Measurements from ENCODE around the gene MAP1S.
A peak's percentile ranks its signal among the peaks of the same experiment; 100 is the strongest.

MAP1S gene

GRCh38 chr19:17725422-17726078 lies 6.3 kb downstream of the MAP1S start:
- peaks cover 7% of the 10 kb centered on the region for H3K4me1 ChIP-seq (ENCODE audit: low read length)
- peaks cover 59% of the 10 kb centered on the region for H3K36me3 ChIP-seq (replicated peaks; ENCODE audit: low read depth, low read length)
- H3K79me2 ChIP-seq (ENCODE audit: low read length): peaks cover 39% of the 10 kb centered on the region
- no peak overlapping the region for H3K9ac ChIP-seq (ENCODE audit: low read length)
- peaks cover 13% of the 10 kb centered on the region for H4K20me1 ChIP-seq (ENCODE audit: insufficient read depth, low read length)
- H3K9me3 ChIP-seq (ENCODE audit: insufficient read depth, low read length): no peaks in the 10 kb centered on the region
- H3K27ac ChIP-seq (ENCODE audit: low read length): no peak overlapping the region
- H3K4me2 ChIP-seq (ENCODE audit: low read length): no peak overlapping the region
- H3K4me3 ChIP-seq (ENCODE audit: low read length): no peak overlapping the region
- TF ChIP-seq EZH2phosphoT487 (IDR thresholded peaks at IDR 0.05; ENCODE audit: low read depth): no peak
- peak; percentile 66 for TF ChIP-seq CTCF (IDR thresholded peaks at IDR 0.05; ENCODE audit: low read depth, low read length)
- H2AFZ ChIP-seq (ENCODE audit: low read depth, low read length): no peak overlapping the region
- no peaks in the 10 kb centered on the region for H3K27me3 ChIP-seq (ENCODE audit: low read depth, low read length)

GRCh38 chr19:17726136-17726741 lies 7.0 kb downstream of the MAP1S start:
- H3K36me3 ChIP-seq (replicated peaks; ENCODE audit: low read depth, low read length): peaks cover 60% of the 10 kb centered on the region
- no peaks in the 10 kb centered on the region for H3K27me3 ChIP-seq (ENCODE audit: low read depth, low read length)
- H3K4me1 ChIP-seq (ENCODE audit: low read length): peaks cover under 1% of the 10 kb centered on the region; the same call in 1 of the 2 replicates
- no peak overlapping the region for H2AFZ ChIP-seq (ENCODE audit: low read depth, low read length)
- H3K9me3 ChIP-seq (ENCODE audit: insufficient read depth, low read length): no peaks in the 10 kb centered on the region
- no peak overlapping the region for H3K4me2 ChIP-seq (ENCODE audit: low read length)
- H4K20me1 ChIP-seq (ENCODE audit: insufficient read depth, low read length): peaks cover 6% of the 10 kb centered on the region
- no peak overlapping the region for H3K4me3 ChIP-seq (ENCODE audit: low read length)
- H3K9ac ChIP-seq (ENCODE audit: low read length): no peak overlapping the region
- peaks cover 37% of the 10 kb centered on the region for H3K79me2 ChIP-seq (ENCODE audit: low read length)
- no peak for TF ChIP-seq CTCF (IDR thresholded peaks at IDR 0.05; ENCODE audit: low read depth, low read length)
- TF ChIP-seq EZH2phosphoT487 (IDR thresholded peaks at IDR 0.05; ENCODE audit: low read depth): no peak
- no peak overlapping the region for H3K27ac ChIP-seq (ENCODE audit: low read length)

GRCh38 chr19:17726964-17727773 lies 7.9 kb downstream of the MAP1S start:
- no peaks in the 10 kb centered on the region for H3K4me1 ChIP-seq (ENCODE audit: low read length)

More at GRCh38 chr19:17726964-17727773, 7.9 kb downstream of the MAP1S start:
- H3K4me3 ChIP-seq (ENCODE audit: low read length): no peak overlapping the region
- peaks cover 3% of the 10 kb centered on the region for H4K20me1 ChIP-seq (ENCODE audit: insufficient read depth, low read length)
- no peak for TF ChIP-seq EZH2phosphoT487 (IDR thresholded peaks at IDR 0.05; ENCODE audit: low read depth)
- TF ChIP-seq CTCF (IDR thresholded peaks at IDR 0.05; ENCODE audit: low read depth, low read length): no peak
- H3K4me2 ChIP-seq (ENCODE audit: low read length): no peak overlapping the region
- no peaks in the 10 kb centered on the region for H3K27me3 ChIP-seq (ENCODE audit: low read depth, low read length)
- H3K27ac ChIP-seq (ENCODE audit: low read length): no peak overlapping the region
- peaks cover 35% of the 10 kb centered on the region for H3K79me2 ChIP-seq (ENCODE audit: low read length)
- peaks cover 57% of the 10 kb centered on the region for H3K36me3 ChIP-seq (replicated peaks; ENCODE audit: low read depth, low read length)
- H3K9me3 ChIP-seq (ENCODE audit: insufficient read depth, low read length): no peaks in the 10 kb centered on the region
- no peak overlapping the region for H2AFZ ChIP-seq (ENCODE audit: low read depth, low read length)
- no peak overlapping the region for H3K9ac ChIP-seq (ENCODE audit: low read length)
